Pancreas (tissue), 10 donors: ENCODE data around the gene TIMM17B. TPM values are rescaled to one million over a fixed set of nuclear protein-coding genes. Genes with fewer than 3 reads are reported as not detected.

Experiments used
- ATAC-seq, 4 donors: fragments of 200-7000 bp; cut with Tn5 transposase; one replicate each; pipeline versions ENCODE4 v1.8.0 to v1.9.1; 2020; ENCODE audit warnings: mild to moderate bottlenecking in 4 of 4, moderate library complexity in 4 of 4
- DNase-seq, 6 donors: peaks; one replicate each; pipeline ENCODE4 v3.0.0-alpha.2; 2020
- FAIRE-seq: peaks from 2 replicates; lab custom pipeline; 2012; peaks lifted over from hg19 to GRCh38; lab: Jason Lieb, UNC
- H3K27ac ChIP-seq, 4 donors: fragments of 200-600 bp; sonication (generic); 1 replicate in 3 of 4; 2 replicates in 1 of 4; pipeline versions ENCODE4 v1.5.0 to v1.8.0; 2020
- H3K27me3 ChIP-seq, 4 donors: fragments of 200-600 bp; one replicate each; pipeline ENCODE4 v1.8.0; 2021
- H3K36me3 ChIP-seq, 3 donors: fragments of 200-600 bp; sonication (generic) in 1 of 3; one replicate each; pipeline versions ENCODE4 v1.5.0 to v1.8.0; 2020 to 2021
- H3K4me1 ChIP-seq, 3 donors: fragments of 200-600 bp; one replicate each; pipeline ENCODE4 v1.8.0; 2021
- H3K4me3 ChIP-seq, 4 donors: fragments of 200-600 bp; sonication (generic) in 2 of 4; one replicate each; pipeline versions ENCODE4 v1.5.0 to v1.8.0; 2020 to 2021
- H3K9me3 ChIP-seq, 4 donors: fragments of 200-600 bp; one replicate each; pipeline ENCODE4 v1.8.0; 2021
- CTCF ChIP-seq, 4 donors: fragments of 200-600 bp; sonication (generic) in 3 of 4; IDR thresholded peaks; one replicate each; pipeline versions ENCODE4 v1.5.0 to v1.8.0; 2021; ENCODE audit warnings: antibody characterized with exemption in 4 of 4
- WGBS, 2 donors: extraction: QIAGEN DNeasy Blood & Tissue Kit; methylation state at CpG; one replicate each; pipeline ENCODE4 v1.1.7; 2013; 5-methylcytosine and 5-hydroxymethylcytosine counted together
- intact Hi-C, 3 donors: fragments of 100-400 bp; cut with DNase I; formaldehyde crosslinking; loops; one replicate each; pipeline versions ENCODE4 v1.11.1 to v1.14.2; 2022
- polyA plus RNA-seq, 2 donors: library from polyadenylated mRNA; stranded (reverse); fragments of 200-250 nt; gene quantifications; one replicate each; pipeline ENCODE4 v1.2.3, GENCODE V29; 2013
- total RNA-seq, 6 donors: library from RNA; stranded (reverse); fragmentation: NEBNext Ultra II Directional in 4 of 6; extraction: Animal tissue kit (Norgen Biotek cat#: 25700) in 4 of 6; gene quantifications; one replicate each; pipeline versions ENCODE4 v1.2.1 to v1.2.4, GENCODE V29; 2021 to 2023
- donor health status: healthy with polysubstance abuse.
- donor health status: DM: no; HTN: no; CAD: no; lungs with moderate emphysema.
- donor health status: DM: no; HTN: no; CAD: no.
- donor health status: control.
- donor health status: control.
- donor health status: Bipolar disorder and iron deficiency.
- donor health status: DM: yes; HTN: yes; CAD: no.
- donor health status: DM: no; HTN: no; CAD: no.
- donor health status: DM: no; HTN: no; CAD: no.
- donor health status: DM: yes; HTN: yes; CAD: no.

TIMM17B gene
- total and polyA plus RNA-seq, 8 donors: 15.7 to 48.9 (median 22.5) TPM

GRCh38 chrX:48913605-48914366 lies 16.2 kb upstream of the TIMM17B start:
- ATAC-seq (no peak), FAIRE-seq (no peak), DNase-seq (no peak)
- Histone ChIP-seq H3K27me3 (peaks cover 0 to 4% (median 0%) of the 10 kb centered on the region in 4 donors), H3K4me1 (no peaks in the 10 kb centered on the region), H3K36me3 (no peaks in the 10 kb centered on the region), H3K9me3 (no peaks in the 10 kb centered on the region), H3K27ac (no peak overlapping the region), H3K4me3 (no peak overlapping the region)
- intact Hi-C loops: no loop called here
- no peak for TF ChIP-seq CTCF (IDR thresholded peaks at IDR 0.05)
- WGBS, 2 donors: 79 to 86% methylated on average over 5 of the region's 5 CpGs

GRCh38 chrX:48911412-48912182 lies 14.0 kb upstream of the TIMM17B start, which contains the start of gene SLC35A2:
SLC35A2 (minus strand) TSS chrX:48911646; CDS start chrX:48911636, 10 bp downstream.
- Histone ChIP-seq H3K27ac (peak within 1 kb of the TSS; percentile 38 to 84 (median 74)), H3K4me1 (no peaks in the 10 kb centered on the region), H3K9me3 (no peaks in the 10 kb centered on the region), H3K27me3 (no peaks in the 10 kb centered on the region), H3K4me3 (peak within 1 kb of the TSS; percentile 28 to 66 (median 43)), H3K36me3 (no peaks in the 10 kb centered on the region)
- TF ChIP-seq CTCF (IDR thresholded peaks at IDR 0.05): no peak
- ATAC-seq: peak; percentile 92 to 96 (median 94)
- WGBS, 2 donors: 0 to 26% methylated on average over 59 to 60 of the region's 60 CpGs
- intact Hi-C loops: no loop called here
- DNase-seq: peak; percentile 75 to 89 (median 82)
- FAIRE-seq: peak; percentile 20

DNA sequence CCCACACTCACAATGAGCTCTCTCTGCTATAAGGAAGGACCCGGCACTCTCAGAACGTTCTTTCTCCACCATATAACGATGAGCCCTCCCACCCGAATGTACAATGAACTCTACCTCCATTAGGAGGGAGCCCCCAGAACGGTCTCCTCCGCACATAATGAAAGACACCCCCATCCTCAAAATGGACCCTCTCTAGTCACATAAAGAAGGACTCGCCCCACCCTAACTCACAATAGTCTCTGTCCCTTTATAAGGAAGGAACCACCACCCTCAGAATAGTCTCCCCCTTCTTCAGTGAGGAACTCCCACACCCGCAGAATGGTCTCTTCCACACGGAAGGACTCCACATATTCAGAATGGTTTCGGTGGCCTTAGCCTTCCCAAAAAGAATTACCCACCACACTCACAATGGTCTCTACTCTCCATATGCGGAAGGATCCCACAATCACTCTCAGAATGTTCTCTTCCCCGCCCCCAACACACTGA lies 13.4 kb upstream of the TIMM17B start:
- FAIRE-seq (no peak), DNase-seq (no peak), ATAC-seq (peak in 1 of 4 donors; percentile 3)
- Histone ChIP-seq H3K27me3 (no peaks in the 10 kb centered on the region), H3K9me3 (no peaks in the 10 kb centered on the region), H3K36me3 (no peaks in the 10 kb centered on the region), H3K27ac (peak overlapping the region; percentile 38 to 84 (median 74)), H3K4me1 (no peaks in the 10 kb centered on the region), H3K4me3 (peak overlapping the region; percentile 28 to 66 (median 43))
- no peak for TF ChIP-seq CTCF (IDR thresholded peaks at IDR 0.05)
- 0 to 32% methylated on average over 12 of the region's 12 CpGs for WGBS, 2 donors
- intact Hi-C loops: no loop called here

DNA sequence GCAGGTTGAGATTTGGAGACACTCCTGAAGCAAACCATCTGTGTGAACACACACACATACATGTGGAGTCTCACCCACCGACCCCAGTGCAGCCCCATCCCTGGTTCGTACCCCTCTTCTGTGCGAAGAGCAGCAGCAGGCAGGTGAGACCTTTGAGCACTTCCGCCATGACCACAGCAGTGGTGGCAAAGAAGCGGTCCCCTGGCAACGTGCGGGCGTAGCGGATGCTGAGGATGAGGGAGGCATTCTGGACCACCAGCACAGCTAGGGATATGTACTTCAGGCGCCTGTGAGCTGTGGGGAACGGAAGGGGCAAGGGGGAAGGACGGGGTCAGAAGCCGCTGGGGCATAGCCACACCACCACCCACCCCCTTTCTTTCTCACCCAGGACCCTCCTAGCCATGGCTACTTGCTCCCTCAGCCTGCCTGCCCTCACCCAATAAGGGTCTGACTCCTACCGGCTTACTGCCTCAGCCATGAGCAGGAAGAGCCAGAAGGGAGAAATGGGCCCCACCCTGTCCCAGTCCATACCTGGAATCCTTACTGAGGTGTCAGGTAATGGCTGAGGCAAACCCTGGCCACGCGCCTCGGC lies 12.2 kb upstream of the TIMM17B start:
- Histone ChIP-seq H3K27me3 (no peaks in the 10 kb centered on the region), H3K4me1 (no peaks in the 10 kb centered on the region), H3K27ac (no peak overlapping the region), H3K9me3 (no peaks in the 10 kb centered on the region), H3K36me3 (peaks cover 0 to 5% (median 0%) of the 10 kb centered on the region in 3 donors), H3K4me3 (no peak overlapping the region)
- ATAC-seq: no peak
- no peak for FAIRE-seq
- DNase-seq: no peak
- intact Hi-C loops: no loop called here
- no peak for TF ChIP-seq CTCF (IDR thresholded peaks at IDR 0.05)
- 75 to 84% methylated on average over 17 of the region's 17 CpGs for WGBS, 2 donors
